Measurements from ENCODE around the gene AK2. TPM values are rescaled to one million over a fixed set of nuclear protein-coding genes. Genes with fewer than 3 reads are reported as not detected.
A peak's percentile ranks its signal among the peaks of the same experiment; 100 is the strongest.
"Not testable (repeated sequence)": the region's sequence is repeated elsewhere in the genome, so short reads cannot be mapped to it uniquely, and the experiment has no call there.

Gene AK2
- total RNA-seq, 2 donors from 2014 or later, result 304 to 372 TPM

DNA sequence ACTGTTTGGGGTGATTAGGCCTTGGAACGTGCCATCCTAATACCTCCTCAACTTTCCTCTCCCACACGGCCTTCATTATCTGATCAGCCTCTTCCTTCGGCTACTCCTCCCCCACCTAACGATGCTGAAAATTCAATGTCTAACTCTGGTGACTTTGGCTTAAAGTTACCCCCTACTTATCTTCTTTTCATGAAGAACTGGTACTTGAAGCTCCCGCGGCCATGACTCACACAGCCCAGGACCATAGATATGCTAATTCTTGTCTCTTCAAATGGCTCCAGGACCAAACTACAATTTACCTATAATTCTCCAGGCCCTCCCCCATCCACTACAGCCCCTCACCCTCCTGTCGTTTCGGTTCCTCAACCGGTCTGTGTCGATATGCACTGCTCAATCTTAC lies 28.6 kb upstream of the AK2 start:
- ATAC-seq (replicated peaks), result no peak
- Mint-ChIP-seq H3K4me3 (no peak overlapping the region), H3K27me3 (peaks cover 8% of the 10 kb centered on the region), H3K27ac (no peak overlapping the region), H3K4me1 (no peaks in the 10 kb centered on the region), H3K36me3 (ENCODE audit: low read depth) (no peaks in the 10 kb centered on the region), H3K9me3 (peaks cover 33% of the 10 kb centered on the region)

- H3K36me3 Mint-ChIP-seq (ENCODE audit: low read depth), result not testable (repeated sequence)
- H3K9me3 Mint-ChIP-seq, result peaks cover 33% of the 10 kb centered on the region
Observed at GRCh38 chr1:33064284-33064683, 27.6 kb upstream of the AK2 start.

GRCh38 chr1:33061834-33062233 lies 25.2 kb upstream of the AK2 start:
- Mint-ChIP-seq H3K9me3 (peaks cover 24% of the 10 kb centered on the region), H3K27me3 (peaks cover 4% of the 10 kb centered on the region), H3K4me3 (no peak overlapping the region), H3K4me1 (no peaks in the 10 kb centered on the region), H3K36me3 (ENCODE audit: low read depth) (no peaks in the 10 kb centered on the region), H3K27ac (no peak overlapping the region)
- no peak for ATAC-seq (replicated peaks)

More at GRCh38 chr1:33064284-33064683, 27.6 kb upstream of the AK2 start:
- ATAC-seq (replicated peaks); H3K27me3 Mint-ChIP-seq; H3K27ac Mint-ChIP-seq; H3K4me3 Mint-ChIP-seq; H3K4me1 Mint-ChIP-seq: not testable (repeated sequence)

- ATAC-seq (replicated peaks), result no peak
- peaks cover 20% of the 10 kb centered on the region for H3K9me3 Mint-ChIP-seq
- peaks cover 4% of the 10 kb centered on the region for H3K27me3 Mint-ChIP-seq
- H3K36me3 Mint-ChIP-seq (ENCODE audit: low read depth), result no peaks in the 10 kb centered on the region
- no peak overlapping the region for H3K27ac Mint-ChIP-seq
- H3K4me3 Mint-ChIP-seq, result no peak overlapping the region
- peaks cover 2% of the 10 kb centered on the region for H3K4me1 Mint-ChIP-seq
Observed at GRCh38 chr1:33060579-33061083, 23.9 kb upstream of the AK2 start.

DNA sequence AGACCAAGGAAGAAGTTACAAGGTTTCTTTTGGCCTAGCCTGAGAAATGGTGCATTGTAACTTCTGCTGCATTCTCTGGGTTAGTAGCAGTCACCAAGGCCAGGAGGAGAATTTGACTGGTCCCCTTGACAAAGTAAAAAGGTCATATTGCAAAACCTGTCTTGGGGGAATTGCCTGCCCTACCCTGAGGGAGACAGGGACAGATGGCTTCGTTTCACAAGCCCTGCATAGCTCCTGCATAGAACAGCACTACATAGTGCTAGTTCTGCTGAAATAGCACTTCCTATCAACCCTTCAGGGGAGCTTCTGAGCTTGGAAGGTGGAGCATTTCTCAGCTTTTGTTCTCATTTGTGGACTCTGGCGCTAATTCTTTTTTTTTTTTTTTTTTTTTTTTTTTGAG lies 20.4 kb upstream of the AK2 start:
- Mint-ChIP-seq H3K27me3 (peaks cover 4% of the 10 kb centered on the region), H3K4me3 (no peak overlapping the region), H3K27ac (no peak overlapping the region), H3K36me3 (ENCODE audit: low read depth) (no peaks in the 10 kb centered on the region), H3K4me1 (peaks cover 5% of the 10 kb centered on the region), H3K9me3 (no peaks in the 10 kb centered on the region)
- ATAC-seq (replicated peaks), result no peak

- Mint-ChIP-seq H3K4me3 (no peak overlapping the region), H3K27ac (no peak overlapping the region), H3K9me3 (no peaks in the 10 kb centered on the region), H3K36me3 (ENCODE audit: low read depth) (no peaks in the 10 kb centered on the region), H3K4me1 (peaks cover 5% of the 10 kb centered on the region), H3K27me3 (peaks cover 4% of the 10 kb centered on the region)
- no peak for ATAC-seq (replicated peaks)
Observed at GRCh38 chr1:33056426-33056825, 19.7 kb upstream of the AK2 start.

GRCh38 chr1:33055210-33056008 lies 18.7 kb upstream of the AK2 start:
- H3K4me1 Mint-ChIP-seq, result peaks cover 5% of the 10 kb centered on the region
- ATAC-seq (replicated peaks), result peak; percentile 81
- H3K27me3 Mint-ChIP-seq, result peaks cover 4% of the 10 kb centered on the region
- no peak overlapping the region for H3K27ac Mint-ChIP-seq
- no peaks in the 10 kb centered on the region for H3K36me3 Mint-ChIP-seq (ENCODE audit: low read depth)
- H3K9me3 Mint-ChIP-seq, result no peaks in the 10 kb centered on the region
- no peak overlapping the region for H3K4me3 Mint-ChIP-seq

GRCh38 chr1:33050221-33051076 lies 13.8 kb upstream of the AK2 start:
- H3K27ac Mint-ChIP-seq, result no peak overlapping the region
- H3K9me3 Mint-ChIP-seq, result no peaks in the 10 kb centered on the region
- ATAC-seq (replicated peaks), result no peak
- peaks cover 7% of the 10 kb centered on the region for H3K4me1 Mint-ChIP-seq
- no peaks in the 10 kb centered on the region for H3K27me3 Mint-ChIP-seq
- H3K36me3 Mint-ChIP-seq (ENCODE audit: low read depth), result no peaks in the 10 kb centered on the region
- no peak overlapping the region for H3K4me3 Mint-ChIP-seq

- no peaks in the 10 kb centered on the region for H3K36me3 Mint-ChIP-seq (ENCODE audit: low read depth)
- H3K4me1 Mint-ChIP-seq, result peaks cover 6% of the 10 kb centered on the region
- H3K4me3 Mint-ChIP-seq, result no peak overlapping the region
- no peak for ATAC-seq (replicated peaks)
- no peaks in the 10 kb centered on the region for H3K27me3 Mint-ChIP-seq
- no peak overlapping the region for H3K27ac Mint-ChIP-seq
- H3K9me3 Mint-ChIP-seq, result no peaks in the 10 kb centered on the region
Observed at GRCh38 chr1:33049371-33049770, 12.7 kb upstream of the AK2 start.

DNA sequence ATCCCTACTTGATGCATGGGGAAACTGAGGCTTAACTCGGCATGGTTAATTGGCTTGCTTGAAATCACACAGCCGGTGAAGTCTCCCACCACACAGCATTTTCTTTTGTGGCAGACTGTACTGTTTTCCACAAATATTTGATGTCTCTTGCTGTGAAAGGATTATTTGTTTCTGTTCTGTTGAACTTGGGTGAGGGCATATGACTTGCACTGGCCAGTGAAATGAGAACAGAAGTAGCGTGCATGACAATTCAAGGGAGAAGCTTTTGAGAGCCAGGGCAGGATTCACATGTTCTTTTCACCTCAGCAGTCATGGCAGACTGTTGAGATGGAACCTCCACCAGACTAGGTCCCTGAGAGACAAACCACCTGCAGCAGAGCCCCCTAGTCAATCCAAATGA lies 11.7 kb upstream of the AK2 start:
- no peak for ATAC-seq (replicated peaks)
- no peaks in the 10 kb centered on the region for H3K36me3 Mint-ChIP-seq (ENCODE audit: low read depth)
- H3K27ac Mint-ChIP-seq, result no peak overlapping the region
- H3K27me3 Mint-ChIP-seq, result no peaks in the 10 kb centered on the region
- no peaks in the 10 kb centered on the region for H3K9me3 Mint-ChIP-seq
- peaks cover 6% of the 10 kb centered on the region for H3K4me1 Mint-ChIP-seq
- H3K4me3 Mint-ChIP-seq, result no peak overlapping the region

DNA sequence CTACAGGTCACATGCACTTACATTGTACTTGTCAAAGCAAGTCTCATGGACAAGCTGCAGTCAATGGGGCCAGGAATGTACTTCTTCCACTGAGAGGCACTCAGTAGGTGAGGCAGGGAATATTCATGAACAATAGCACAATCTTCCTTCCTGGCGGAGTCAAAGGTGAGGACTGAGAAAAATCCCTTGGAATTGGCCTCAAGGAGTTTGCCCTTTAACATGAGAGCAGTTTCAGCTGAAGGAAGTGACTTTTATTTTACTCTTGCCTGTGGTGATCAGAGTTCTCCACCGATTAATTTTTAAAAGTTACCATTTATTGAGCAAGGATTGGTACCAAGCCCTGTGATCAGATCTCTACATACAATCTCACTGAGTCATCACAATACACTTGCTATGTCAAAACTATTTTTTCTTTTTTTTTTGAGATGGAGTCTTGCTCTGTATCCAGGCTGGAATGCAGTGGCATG lies 11.2 kb upstream of the AK2 start:
- peaks cover 6% of the 10 kb centered on the region for H3K4me1 Mint-ChIP-seq
- no peak for ATAC-seq (replicated peaks)
- H3K27ac Mint-ChIP-seq, result no peak overlapping the region

GRCh38 chr1:33047290-33047689 lies 10.6 kb upstream of the AK2 start:
- ATAC-seq (replicated peaks), result no peak
- H3K4me1 Mint-ChIP-seq, result peaks cover 6% of the 10 kb centered on the region

More for the DNA sequence above, 11.2 kb upstream of the AK2 start:
- no peak overlapping the region for H3K4me3 Mint-ChIP-seq
- H3K27me3 Mint-ChIP-seq, result no peaks in the 10 kb centered on the region
- no peaks in the 10 kb centered on the region for H3K9me3 Mint-ChIP-seq
- H3K36me3 Mint-ChIP-seq (ENCODE audit: low read depth), result no peaks in the 10 kb centered on the region

DNA sequence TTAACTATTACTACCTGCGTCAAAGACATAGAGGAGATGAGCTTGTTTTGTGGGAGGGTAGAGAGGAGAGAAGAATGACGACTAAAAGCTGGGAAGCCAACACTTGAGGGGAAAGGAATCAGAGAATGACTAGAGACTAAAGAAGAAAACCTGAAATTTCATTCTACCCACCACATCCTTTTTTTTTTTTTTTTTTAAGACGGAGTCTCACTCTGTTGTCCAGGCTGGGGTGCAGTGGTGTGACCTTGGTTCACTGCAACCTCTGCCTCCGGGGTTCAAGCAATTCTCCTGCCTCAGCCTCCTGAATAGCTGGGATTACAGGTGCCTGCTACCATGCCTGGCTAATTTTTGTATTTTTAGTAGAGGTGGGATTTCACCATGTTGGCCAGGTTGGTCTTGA lies 9.6 kb upstream of the AK2 start:
- peak overlapping the region; percentile 8 for H3K4me3 Mint-ChIP-seq
- not testable (repeated sequence) for H3K9me3 Mint-ChIP-seq; H3K36me3 Mint-ChIP-seq (ENCODE audit: low read depth); H3K4me1 Mint-ChIP-seq; H3K27me3 Mint-ChIP-seq
- peak; percentile 12 for ATAC-seq (replicated peaks)
- H3K27ac Mint-ChIP-seq, result peak overlapping the region; percentile 59

More at GRCh38 chr1:33047290-33047689, 10.6 kb upstream of the AK2 start:
- Mint-ChIP-seq H3K9me3 (no peaks in the 10 kb centered on the region), H3K27ac (peak overlapping the region; percentile 51), H3K36me3 (ENCODE audit: low read depth) (no peaks in the 10 kb centered on the region), H3K4me3 (no peak overlapping the region), H3K27me3 (no peaks in the 10 kb centered on the region)

DNA sequence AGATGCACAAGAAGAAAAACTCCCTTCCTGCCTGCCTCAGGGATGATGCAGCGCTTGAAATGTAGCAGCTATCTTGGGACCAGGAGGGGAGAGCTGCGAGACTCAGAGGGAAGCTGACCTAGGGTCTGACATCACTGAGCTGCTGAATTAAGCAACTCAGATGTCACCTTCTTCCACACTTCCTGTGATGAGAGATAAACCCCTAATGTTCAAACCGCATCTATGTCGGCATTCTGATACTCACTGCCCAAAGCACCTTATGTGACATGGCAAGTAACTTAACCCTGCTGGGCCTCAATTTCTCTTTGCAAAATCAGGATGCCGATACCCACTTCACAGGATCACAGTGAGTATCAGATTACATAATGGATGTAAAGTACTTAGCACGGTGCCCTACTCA lies 9.1 kb upstream of the AK2 start:
- H3K9me3 Mint-ChIP-seq, result no peaks in the 10 kb centered on the region
- no peaks in the 10 kb centered on the region for H3K27me3 Mint-ChIP-seq
- peak overlapping the region; percentile 59 for H3K27ac Mint-ChIP-seq
- no peaks in the 10 kb centered on the region for H3K36me3 Mint-ChIP-seq (ENCODE audit: low read depth)
- peak overlapping the region; percentile 8 for H3K4me3 Mint-ChIP-seq
- ATAC-seq (replicated peaks), result peak; percentile 65
- peaks cover 6% of the 10 kb centered on the region for H3K4me1 Mint-ChIP-seq

GRCh38 chr1:33045246-33045645 lies 8.6 kb upstream of the AK2 start:
- Mint-ChIP-seq H3K36me3 (ENCODE audit: low read depth) (no peaks in the 10 kb centered on the region), H3K4me3 (no peak overlapping the region), H3K9me3 (no peaks in the 10 kb centered on the region), H3K27me3 (no peaks in the 10 kb centered on the region), H3K4me1 (peaks cover 6% of the 10 kb centered on the region), H3K27ac (peak overlapping the region; percentile 59)
- peak; percentile 29 for ATAC-seq (replicated peaks)
